Measurements from ENCODE around the gene OR8D4.

DNA sequence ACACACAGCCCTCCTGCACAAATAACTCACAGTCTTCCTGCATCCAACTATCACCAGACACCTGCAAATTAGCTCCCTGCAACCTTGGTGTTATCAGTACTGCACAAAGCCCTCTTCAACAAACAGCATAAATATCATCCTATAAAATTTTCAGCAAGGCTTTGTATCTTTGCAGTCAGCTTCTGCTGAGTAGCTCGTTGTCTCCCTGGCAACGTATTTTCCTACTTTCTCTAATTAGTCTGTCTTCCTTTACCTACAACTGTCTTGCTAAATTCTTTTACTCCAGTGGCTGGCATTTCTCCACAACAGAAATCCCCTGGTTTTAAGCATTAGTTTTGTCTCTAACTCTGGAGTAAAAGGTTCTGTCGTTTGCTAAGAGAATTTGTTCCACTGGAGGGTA is 3.9 kb downstream of the OR8D4 start:
- TF ChIP-seq YY1 (IDR thresholded peaks at IDR 0.05; ENCODE audit: insufficient read depth, insufficient read length) (no peak), SUZ12 (IDR thresholded peaks at IDR 0.05; ENCODE audit: extremely low read depth, insufficient read depth, insufficient read length) (no peak), ZNF274 (IDR thresholded peaks at IDR 0.05; ENCODE audit: low read depth, low read length) (no peak)

All from NT2/D1 (cell line).